ENCODE results near the gene CLSTN2. TPM values are rescaled to one million over a fixed set of nuclear protein-coding genes. Genes with fewer than 3 reads are reported as not detected.

Gene CLSTN2
- total RNA-seq, 1 experiment from 2014 or later, result not detected

GRCh38 chr3:140089403-140090072, 154.6 kb downstream of the CLSTN2 start:
- BruUV-seq (replicated peaks), result no TSS peak
- ChIA-PET CTCF (no interaction called here), POLR2A (ENCODE audit: unreplicated experiment) (no interaction called here)
- H3K4me2 ChIP-seq (ENCODE audit: low read length), result no peak overlapping the region
- no peak overlapping the region for H2AFZ ChIP-seq (ENCODE audit: low read length)
- H3K9ac ChIP-seq (ENCODE audit: low read length), result no peak overlapping the region
- intact Hi-C loops (cut with micrococcal nuclease), result no loop called here
- no peaks in the 10 kb centered on the region for H3K79me2 ChIP-seq (ENCODE audit: low read length)
- H3K9me3 ChIP-seq (ENCODE audit: low read length), result no peaks in the 10 kb centered on the region
- no peak overlapping the region for H3K27ac ChIP-seq (ENCODE audit: low read length)
- no peak overlapping the region for H3K4me3 ChIP-seq (ENCODE audit: low read length)
- H3K9me2 ChIP-seq (replicated peaks; ENCODE audit: low read length), result no peaks in the 10 kb centered on the region
- no peaks in the 10 kb centered on the region for H3F3A ChIP-seq (ENCODE audit: low read length, unreplicated experiment)
- no peak for DNase-seq
- ATAC-seq, result no peak
- TF ChIP-seq EZH2 (IDR thresholded peaks at IDR 0.05; ENCODE audit: low read length, unreplicated experiment) (no peak), EZH2phosphoT487 (IDR thresholded peaks at IDR 0.05; ENCODE audit: borderline replicate concordance, low read length) (no peak), CTCF (conservative IDR thresholded peaks at IDR 0.05; ENCODE audit: low read depth, low read length) (no peak)
- no peaks in the 10 kb centered on the region for H3K4me1 ChIP-seq (ENCODE audit: insufficient read depth, low read length)
- no peaks in the 10 kb centered on the region for H4K20me1 ChIP-seq (ENCODE audit: low read length)
- no peaks in the 10 kb centered on the region for H3K36me3 ChIP-seq (ENCODE audit: low read depth, low read length)
- H3K27me3 ChIP-seq (ENCODE audit: low read length), result no peaks in the 10 kb centered on the region

- no peaks in the 10 kb centered on the region for H3K36me3 ChIP-seq (ENCODE audit: low read depth, low read length)
- ChIA-PET CTCF (no interaction called here), POLR2A (ENCODE audit: unreplicated experiment) (no interaction called here)
- no peak for DNase-seq
- H3K79me2 ChIP-seq (ENCODE audit: low read length), result no peaks in the 10 kb centered on the region
- no TSS peak for BruUV-seq (replicated peaks)
- intact Hi-C loops (cut with micrococcal nuclease), result no loop called here
- H3K27me3 ChIP-seq (ENCODE audit: low read length), result peaks cover 5% of the 10 kb centered on the region; the same call in 1 of the 2 replicates
- H3K4me2 ChIP-seq (ENCODE audit: low read length), result no peak overlapping the region
- no peak for ATAC-seq
- TF ChIP-seq CTCF (conservative IDR thresholded peaks at IDR 0.05; ENCODE audit: low read depth, low read length) (no peak), EZH2phosphoT487 (IDR thresholded peaks at IDR 0.05; ENCODE audit: borderline replicate concordance, low read length) (no peak), EZH2 (IDR thresholded peaks at IDR 0.05; ENCODE audit: low read length, unreplicated experiment) (no peak)
- H3K9me3 ChIP-seq (ENCODE audit: low read length), result no peaks in the 10 kb centered on the region
- H3K9me2 ChIP-seq (replicated peaks; ENCODE audit: low read length), result no peaks in the 10 kb centered on the region
- no peak overlapping the region for H3K9ac ChIP-seq (ENCODE audit: low read length)
- no peaks in the 10 kb centered on the region for H3K4me1 ChIP-seq (ENCODE audit: insufficient read depth, low read length)
- H3K27ac ChIP-seq (ENCODE audit: low read length), result no peak overlapping the region
- no peaks in the 10 kb centered on the region for H3F3A ChIP-seq (ENCODE audit: low read length, unreplicated experiment)
- no peak overlapping the region for H2AFZ ChIP-seq (ENCODE audit: low read length)
- H4K20me1 ChIP-seq (ENCODE audit: low read length), result no peaks in the 10 kb centered on the region
- no peak overlapping the region for H3K4me3 ChIP-seq (ENCODE audit: low read length)
Measured at GRCh38 chr3:140091143-140091542, 156.2 kb downstream of the CLSTN2 start.

GRCh38 chr3:140092848-140093536, 158.0 kb downstream of the CLSTN2 start:
- DNase-seq, result no peak
- H3K9me3 ChIP-seq (ENCODE audit: low read length), result no peaks in the 10 kb centered on the region
- BruUV-seq (replicated peaks), result no TSS peak

More at GRCh38 chr3:140092848-140093536, 158.0 kb downstream of the CLSTN2 start:
- no peaks in the 10 kb centered on the region for H4K20me1 ChIP-seq (ENCODE audit: low read length)
- ChIA-PET CTCF (no interaction called here), POLR2A (ENCODE audit: unreplicated experiment) (no interaction called here)
- no peaks in the 10 kb centered on the region for H3K79me2 ChIP-seq (ENCODE audit: low read length)
- no peaks in the 10 kb centered on the region for H3K4me1 ChIP-seq (ENCODE audit: insufficient read depth, low read length)
- H3K27me3 ChIP-seq (ENCODE audit: low read length), result peaks cover 5% of the 10 kb centered on the region; the same call in 1 of the 2 replicates
- H3K4me3 ChIP-seq (ENCODE audit: low read length), result no peak overlapping the region
- H3K27ac ChIP-seq (ENCODE audit: low read length), result no peak overlapping the region
- H3K9ac ChIP-seq (ENCODE audit: low read length), result no peak overlapping the region
- no peaks in the 10 kb centered on the region for H3K36me3 ChIP-seq (ENCODE audit: low read depth, low read length)
- no peak overlapping the region for H3K4me2 ChIP-seq (ENCODE audit: low read length)
- no peak for TF ChIP-seq EZH2 (IDR thresholded peaks at IDR 0.05; ENCODE audit: low read length, unreplicated experiment)
- no peak for TF ChIP-seq EZH2phosphoT487 (IDR thresholded peaks at IDR 0.05; ENCODE audit: borderline replicate concordance, low read length)
- no peak for TF ChIP-seq CTCF (conservative IDR thresholded peaks at IDR 0.05; ENCODE audit: low read depth, low read length)
- intact Hi-C loops (cut with micrococcal nuclease), result no loop called here
- no peak for ATAC-seq
- no peak overlapping the region for H2AFZ ChIP-seq (ENCODE audit: low read length)
- H3F3A ChIP-seq (ENCODE audit: low read length, unreplicated experiment), result no peaks in the 10 kb centered on the region
- no peaks in the 10 kb centered on the region for H3K9me2 ChIP-seq (replicated peaks; ENCODE audit: low read length)

All from PC-3 (cell line).